ENCODE results near the gene PRIM1. TPM values are rescaled to one million over a fixed set of nuclear protein-coding genes. Genes with fewer than 3 reads are reported as not detected.
A peak's percentile ranks its signal among the peaks of the same experiment; 100 is the strongest.
"Not testable (repeated sequence)": the region's sequence is repeated elsewhere in the genome, so short reads cannot be mapped to it uniquely, and the experiment has no call there.

The PRIM1 gene
- total and polyA plus RNA-seq, 7 experiments from 2014 or later: 11.5 to 55.1 (median 27.5) TPM

DNA sequence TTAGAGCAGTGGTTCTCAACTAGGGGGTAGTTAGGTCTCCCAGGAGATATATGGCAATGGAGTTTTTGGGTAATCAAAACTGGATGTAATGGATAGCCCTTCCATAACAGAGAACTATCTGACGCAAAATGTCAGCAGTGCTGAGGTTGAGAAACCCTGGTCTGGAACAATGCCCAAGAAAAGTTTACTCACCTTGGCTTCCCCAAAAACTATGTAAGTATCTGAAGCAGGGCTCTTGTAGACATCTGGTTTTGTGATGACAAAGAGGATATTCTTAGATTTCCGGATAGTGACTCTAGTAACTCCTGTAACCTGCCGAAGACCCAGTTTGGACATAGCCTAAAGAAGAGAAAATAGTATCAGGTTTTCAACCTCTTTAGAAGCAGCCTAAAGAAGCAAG is 38.8 kb downstream of the PRIM1 start:
- POLR2A ChIA-PET: interaction anchor here (1.1 kb wide), 1 partner anchor 75 kb away, joined by 3 read pairs; no protein-coding TSS in a partner anchor
- Mint-ChIP-seq H3K4me1 (peaks cover 19 to 30% (median 27%) of the 10 kb centered on the region in 7 donors), H3K27me3 (no peaks in the 10 kb centered on the region), H3K4me3 (no peak overlapping the region), H3K27ac (no peak overlapping the region), H3K36me3 (peaks cover 15 to 39% (median 28%) of the 10 kb centered on the region in 5 donors), H3K9me3 (no peaks in the 10 kb centered on the region)
- Histone ChIP-seq H3K4me1 (ENCODE audit: control insufficient read depth in 2 of 2, insufficient read depth in 2 of 2, low read length in 2 of 2) (no peaks in the 10 kb centered on the region), H3K4me3 (ENCODE audit: low read length) (no peak overlapping the region), H3K9me3 (ENCODE audit: control insufficient read depth in 2 of 3, low read length in 3 of 3) (no peaks in the 10 kb centered on the region), H3K36me3 (ENCODE audit: control insufficient read depth in 2 of 3, insufficient read depth in 3 of 3, low read length in 3 of 3) (peaks cover 28 to 56% (median 37%) of the 10 kb centered on the region in 3 experiments), H3K27ac (ENCODE audit: low read depth, low read length) (no peak overlapping the region), H3K27me3 (ENCODE audit: control insufficient read depth in 2 of 2, insufficient read depth in 2 of 2, low read length in 2 of 2) (no peaks in the 10 kb centered on the region)
- intact Hi-C loops (cut with micrococcal nuclease): no loop called here
- CTCF ChIA-PET: interaction anchor here (0.5 kb wide), 1 partner anchor 39 kb away, joined by 3 read pairs; no protein-coding TSS in a partner anchor
- ATAC-seq (no peak), DNase-seq (no peak)

DNA sequence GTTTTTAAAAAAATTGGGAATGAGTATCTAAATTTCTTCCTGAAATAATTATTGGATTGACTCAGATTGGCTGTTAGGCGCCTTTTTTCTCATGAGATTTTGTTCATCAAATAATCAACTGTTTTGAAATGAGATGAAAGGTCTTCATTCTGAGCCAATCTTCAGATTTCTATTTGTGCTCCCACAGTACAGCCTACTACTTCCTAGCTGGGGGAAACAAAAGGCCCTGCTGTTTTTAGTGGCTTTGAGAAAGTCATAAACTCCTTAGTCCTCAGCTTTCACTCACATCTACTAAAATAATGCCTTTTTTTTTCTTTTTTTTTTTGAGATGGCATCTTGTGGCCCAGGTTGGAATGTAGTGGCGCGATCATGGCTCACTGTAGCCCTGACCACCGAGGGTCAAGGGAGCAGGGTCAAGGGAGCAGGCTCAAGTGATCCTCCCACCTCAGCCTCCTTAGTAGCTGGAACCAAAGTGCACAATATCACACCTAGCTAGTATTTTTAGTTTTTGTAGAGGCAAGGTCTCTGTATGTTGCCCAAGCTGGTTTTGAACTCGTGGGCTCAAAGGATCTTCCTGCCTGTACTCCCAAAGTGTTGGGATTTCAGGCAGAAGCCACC is 42.3 kb downstream of the PRIM1 start:
- Mint-ChIP-seq H3K27me3 (no peaks in the 10 kb centered on the region), H3K27ac (peak overlapping the region in 6 of 9 donors; percentile 28 to 72 (median 58)), H3K4me1 (peaks cover 0 to 15% (median 8%) of the 10 kb centered on the region in 7 donors), H3K9me3 (no peaks in the 10 kb centered on the region), H3K36me3 (peaks cover 15 to 29% (median 25%) of the 10 kb centered on the region in 5 donors), H3K4me3 (no peak overlapping the region)
- H3K9me3 ChIP-seq (ENCODE audit: control insufficient read depth in 2 of 3, low read length in 3 of 3): no peaks in the 10 kb centered on the region
- no peaks in the 10 kb centered on the region for H3K4me1 ChIP-seq (ENCODE audit: control insufficient read depth in 2 of 2, insufficient read depth in 2 of 2, low read length in 2 of 2)
- peak overlapping the region; percentile 14 for H3K27ac ChIP-seq (ENCODE audit: low read depth, low read length)
- no peak overlapping the region for H3K4me3 ChIP-seq (ENCODE audit: low read length)
- CTCF ChIA-PET: interaction anchor here (0.6 to 0.7 kb wide), 4 partner anchors 38 to 716 kb away, joined by 3 to 5 read pairs (median 4); no protein-coding TSS in a partner anchor
- ATAC-seq (no peak), DNase-seq (no peak)
- peaks cover 21 to 29% (median 21%) of the 10 kb centered on the region in 3 experiments for H3K36me3 ChIP-seq (ENCODE audit: control insufficient read depth in 2 of 3, insufficient read depth in 3 of 3, low read length in 3 of 3)
- POLR2A ChIA-PET: interaction anchor here (0.7 to 1.1 kb wide), 2 partner anchors 10 to 16 kb away, joined by 3 to 7 read pairs; no protein-coding TSS in a partner anchor
- intact Hi-C loops (cut with micrococcal nuclease): loop anchor here in 1 of 2 donors (1.0 kb wide), 1 partner anchor 22 kb away; the partner anchor contains the start of gene PTGES3
- H3K27me3 ChIP-seq (ENCODE audit: control insufficient read depth in 2 of 2, insufficient read depth in 2 of 2, low read length in 2 of 2): no peaks in the 10 kb centered on the region

DNA sequence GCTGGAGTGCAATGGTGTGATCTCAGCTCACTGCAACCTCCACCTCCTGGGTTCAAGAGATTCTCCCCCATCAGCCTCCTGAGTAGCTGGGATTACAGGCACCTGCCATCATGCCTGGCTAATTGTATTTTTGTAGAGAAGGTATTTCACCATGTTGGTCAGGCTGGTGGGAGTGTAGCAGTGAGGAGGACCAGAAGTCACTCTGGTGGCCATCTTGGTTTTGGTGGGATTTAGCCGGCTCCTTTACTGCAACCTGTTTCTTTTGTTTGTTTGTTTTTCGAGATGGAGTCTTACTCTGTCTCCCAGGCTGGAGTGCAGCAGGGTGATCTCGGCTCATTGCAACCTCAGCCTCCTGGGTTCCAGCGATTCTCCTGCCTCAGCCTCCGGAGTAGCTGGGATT is 47.6 kb downstream of the PRIM1 start:
- POLR2A ChIA-PET: interaction anchor here (0.7 kb wide), 1 partner anchor 1247 kb away, joined by 4 read pairs; no protein-coding TSS in a partner anchor
- H3K36me3 Mint-ChIP-seq: not testable (repeated sequence)

DNA sequence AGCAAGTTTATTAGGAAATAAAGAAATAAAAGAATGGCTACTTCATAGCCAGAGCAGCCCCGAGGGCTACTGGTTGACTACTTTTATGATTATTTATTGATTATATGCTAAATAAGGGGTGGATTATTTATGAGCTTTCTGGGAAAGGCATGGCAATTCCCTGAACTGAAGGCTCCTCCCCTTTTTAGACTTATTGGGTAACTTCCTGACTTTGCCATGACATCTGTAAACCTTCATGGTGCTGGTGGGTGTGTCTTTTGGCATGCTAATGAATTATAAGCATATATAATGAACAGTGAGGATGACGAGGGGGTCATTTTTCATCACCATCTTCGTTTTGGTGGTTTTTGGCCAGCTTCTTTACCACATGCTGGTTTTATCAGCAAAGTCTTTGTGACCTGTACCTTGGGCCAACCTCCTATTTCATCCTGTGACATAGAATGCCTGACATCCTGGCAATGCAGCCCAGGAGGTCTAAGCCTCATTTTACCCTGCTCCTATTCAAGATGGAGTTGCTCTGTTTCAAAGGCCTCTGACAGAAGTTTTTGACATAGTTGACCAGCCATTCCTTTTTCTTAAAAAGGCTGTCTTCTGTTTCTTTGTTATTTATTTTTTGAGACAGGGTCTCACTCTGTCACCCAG is 53.0 kb downstream of the PRIM1 start:
- Mint-ChIP-seq H3K36me3 (peaks cover 0 to 3% (median 0%) of the 10 kb centered on the region in 5 donors), H3K9me3 (peaks cover 0 to 2% (median 0%) of the 10 kb centered on the region in 11 donors), H3K4me3 (no peak overlapping the region), H3K4me1 (peaks cover 0 to 11% (median 3%) of the 10 kb centered on the region in 7 donors), H3K27me3 (peaks cover 0 to 7% (median 0%) of the 10 kb centered on the region in 5 donors), H3K27ac (no peak overlapping the region)
- no peaks in the 10 kb centered on the region for H3K4me1 ChIP-seq (ENCODE audit: control insufficient read depth in 2 of 2, insufficient read depth in 2 of 2, low read length in 2 of 2)
- no peak overlapping the region for H3K4me3 ChIP-seq (ENCODE audit: low read length)
- no peaks in the 10 kb centered on the region for H3K27me3 ChIP-seq (ENCODE audit: control insufficient read depth in 2 of 2, insufficient read depth in 2 of 2, low read length in 2 of 2)
- intact Hi-C loops (cut with micrococcal nuclease): no loop called here
- DNase-seq (no peak), ATAC-seq (peak; percentile 41)
- H3K27ac ChIP-seq (ENCODE audit: low read depth, low read length): no peak overlapping the region
- no peaks in the 10 kb centered on the region for H3K36me3 ChIP-seq (ENCODE audit: control insufficient read depth in 2 of 3, insufficient read depth in 3 of 3, low read length in 3 of 3)
- ChIA-PET POLR2A (interaction anchor here (0.8 to 1.3 kb wide), 2 partner anchors 11 to 15 kb away, joined by 4 to 7 read pairs; partner anchors contain the start of gene PTGES3), CTCF (no interaction called here)
- H3K9me3 ChIP-seq (ENCODE audit: control insufficient read depth in 2 of 3, low read length in 3 of 3): no peaks in the 10 kb centered on the region

More for the DNA sequence above, 47.6 kb downstream of the PRIM1 start:
- H3K4me3 ChIP-seq (ENCODE audit: low read length); ATAC-seq; H3K9me3 ChIP-seq (ENCODE audit: control insufficient read depth in 2 of 3, low read length in 3 of 3); H3K36me3 ChIP-seq (ENCODE audit: control insufficient read depth in 2 of 3, insufficient read depth in 3 of 3, low read length in 3 of 3); H3K4me3 Mint-ChIP-seq; intact Hi-C loops (cut with micrococcal nuclease); H3K27ac ChIP-seq (ENCODE audit: low read depth, low read length); DNase-seq; H3K27me3 Mint-ChIP-seq; H3K27ac Mint-ChIP-seq; H3K4me1 ChIP-seq (ENCODE audit: control insufficient read depth in 2 of 2, insufficient read depth in 2 of 2, low read length in 2 of 2); H3K4me1 Mint-ChIP-seq; H3K9me3 Mint-ChIP-seq; H3K27me3 ChIP-seq (ENCODE audit: control insufficient read depth in 2 of 2, insufficient read depth in 2 of 2, low read length in 2 of 2): not testable (repeated sequence)
- CTCF ChIA-PET: interaction anchor here (0.6 kb wide), 1 partner anchor 389 kb away, joined by 3 read pairs; no protein-coding TSS in a partner anchor

DNA sequence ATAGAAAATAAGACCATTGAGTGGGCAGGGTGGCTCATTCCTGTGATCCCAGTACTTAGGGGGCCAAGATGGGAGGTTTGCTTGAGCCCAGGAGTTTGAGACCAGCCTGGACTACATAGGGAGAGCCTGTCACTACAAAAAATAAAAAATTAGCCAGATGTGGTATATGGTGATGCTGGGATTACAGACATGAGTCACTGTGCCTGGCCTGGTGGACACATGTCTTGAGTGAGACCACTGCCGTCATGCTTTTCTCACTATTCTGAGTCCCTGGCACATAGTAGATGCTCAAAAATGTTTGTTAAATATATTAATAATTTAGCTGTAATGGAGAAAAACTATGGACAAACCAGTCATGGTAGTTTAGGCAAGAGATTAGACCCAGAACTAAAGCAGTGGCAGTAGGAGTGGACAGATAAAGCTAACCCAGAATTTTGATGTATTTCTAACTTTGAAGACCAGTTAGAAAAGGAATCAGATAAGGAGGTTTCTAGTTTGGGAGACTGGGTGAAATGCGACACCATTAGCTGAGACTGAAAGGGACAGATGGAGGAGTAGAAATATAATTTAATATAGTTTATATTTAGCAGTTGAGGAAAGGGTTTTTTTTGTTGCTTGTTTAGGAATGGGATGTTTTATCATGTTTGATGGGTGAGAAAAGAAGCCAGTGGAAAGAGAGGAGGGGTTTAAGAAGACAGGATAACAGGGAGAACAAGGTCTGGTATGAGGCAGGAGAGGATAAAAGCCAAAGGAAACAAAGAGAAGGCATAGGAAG is 56.6 kb downstream of the PRIM1 start:
- Histone ChIP-seq H3K9me3 (ENCODE audit: control insufficient read depth in 2 of 3, low read length in 3 of 3) (no peaks in the 10 kb centered on the region), H3K4me3 (ENCODE audit: low read length) (no peak overlapping the region), H3K36me3 (ENCODE audit: control insufficient read depth in 2 of 3, insufficient read depth in 3 of 3, low read length in 3 of 3) (no peaks in the 10 kb centered on the region), H3K4me1 (ENCODE audit: control insufficient read depth in 2 of 2, insufficient read depth in 2 of 2, low read length in 2 of 2) (no peaks in the 10 kb centered on the region), H3K27ac (ENCODE audit: low read depth, low read length) (no peak overlapping the region), H3K27me3 (ENCODE audit: control insufficient read depth in 2 of 2, insufficient read depth in 2 of 2, low read length in 2 of 2) (no peaks in the 10 kb centered on the region)
- H3K27ac Mint-ChIP-seq: peak overlapping the region in 3 of 9 donors; percentile 14 to 78 (median 37)
- H3K4me1 Mint-ChIP-seq: peaks cover 0 to 6% (median 0%) of the 10 kb centered on the region in 7 donors
- H3K36me3 Mint-ChIP-seq: peaks cover 0 to 3% (median 0%) of the 10 kb centered on the region in 5 donors
- H3K9me3 Mint-ChIP-seq: peaks cover 0 to 2% (median 0%) of the 10 kb centered on the region in 11 donors
- intact Hi-C loops (cut with micrococcal nuclease): no loop called here
- peaks cover 0 to under 1% (median 0%) of the 10 kb centered on the region in 5 donors for H3K27me3 Mint-ChIP-seq
- ATAC-seq (no peak), DNase-seq (no peak)
- POLR2A ChIA-PET: no interaction called here
- no peak overlapping the region for H3K4me3 Mint-ChIP-seq
- CTCF ChIA-PET: no interaction called here

DNA sequence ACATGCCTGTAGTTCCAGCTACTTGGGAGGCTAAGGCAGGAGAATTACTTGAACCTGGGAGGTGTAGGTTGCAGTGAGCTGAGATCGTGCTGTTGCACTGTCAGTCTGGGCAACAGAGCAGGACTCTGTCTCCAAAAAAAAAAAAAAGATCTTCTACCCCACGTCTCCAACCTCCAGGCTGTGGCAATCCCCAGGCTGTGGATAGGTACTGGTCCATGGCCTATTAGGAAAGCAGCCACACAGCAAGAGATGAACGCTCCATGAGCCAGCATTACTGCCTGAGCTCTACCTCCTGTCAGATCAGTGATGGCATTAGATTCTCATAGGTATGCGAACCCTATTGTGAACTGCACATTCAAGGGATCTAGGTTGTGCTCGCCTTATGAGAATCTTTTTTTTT is 58.0 kb downstream of the PRIM1 start:
- Histone ChIP-seq H3K9me3 (ENCODE audit: control insufficient read depth in 2 of 3, low read length in 3 of 3) (no peaks in the 10 kb centered on the region), H3K4me1 (ENCODE audit: control insufficient read depth in 2 of 2, insufficient read depth in 2 of 2, low read length in 2 of 2) (no peaks in the 10 kb centered on the region), H3K4me3 (ENCODE audit: low read length) (no peak overlapping the region), H3K27ac (ENCODE audit: low read depth, low read length) (no peak overlapping the region), H3K27me3 (ENCODE audit: control insufficient read depth in 2 of 2, insufficient read depth in 2 of 2, low read length in 2 of 2) (no peaks in the 10 kb centered on the region), H3K36me3 (ENCODE audit: control insufficient read depth in 2 of 3, insufficient read depth in 3 of 3, low read length in 3 of 3) (no peaks in the 10 kb centered on the region)
- ChIA-PET CTCF (no interaction called here), POLR2A (interaction anchor here (1.1 kb wide), 1 partner anchor 30 kb away, joined by 3 read pairs; no protein-coding TSS in a partner anchor)
- H3K4me3 Mint-ChIP-seq: no peak overlapping the region
- H3K4me1 Mint-ChIP-seq: peaks cover 0 to 4% (median 1%) of the 10 kb centered on the region in 7 donors
- H3K36me3 Mint-ChIP-seq: peaks cover 0 to 2% (median 0%) of the 10 kb centered on the region in 5 donors
- DNase-seq: no peak
- peaks cover 0 to 2% (median 0%) of the 10 kb centered on the region in 11 donors for H3K9me3 Mint-ChIP-seq
- H3K27ac Mint-ChIP-seq: no peak overlapping the region
- H3K27me3 Mint-ChIP-seq: no peaks in the 10 kb centered on the region
- ATAC-seq: no peak
- intact Hi-C loops (cut with micrococcal nuclease): no loop called here
